ENCODE measurements around the gene SPRR2F.
"Not testable (repeated sequence)": the region's sequence is repeated elsewhere in the genome, so short reads cannot be mapped to it uniquely, and the experiment has no call there.

Gene SPRR2F, protein sequence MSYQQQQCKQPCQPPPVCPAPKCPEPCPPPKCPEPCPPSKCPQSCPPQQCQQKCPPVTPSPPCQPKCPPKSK

DNA sequence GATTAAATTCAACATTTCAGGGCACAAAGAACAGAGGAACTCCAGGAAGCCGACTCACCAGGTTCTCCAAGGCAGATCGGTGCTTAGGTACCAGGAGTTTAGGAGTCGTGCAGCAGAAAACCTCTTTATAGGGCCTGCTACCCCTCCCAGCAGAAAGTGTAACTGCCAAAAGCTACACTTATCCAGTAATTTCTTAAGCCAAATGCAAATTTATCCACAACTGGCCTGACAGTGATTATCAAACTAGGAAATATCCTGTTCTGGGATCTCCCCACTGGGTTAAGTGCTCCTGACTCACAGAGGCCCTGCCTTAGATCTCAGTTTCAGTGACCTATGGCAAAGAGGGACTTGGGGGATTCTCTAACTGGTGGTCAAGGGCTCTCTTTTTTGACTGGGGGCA, at the start of gene SPRR2F:
Gene SPRR2F (minus strand): TSS at position 101 of the 400 bp plus-strand sequence. CDS start 783 bp downstream, outside the sequence.
- no peak for DNase-seq (ENCODE audit: low read depth)

DNA sequence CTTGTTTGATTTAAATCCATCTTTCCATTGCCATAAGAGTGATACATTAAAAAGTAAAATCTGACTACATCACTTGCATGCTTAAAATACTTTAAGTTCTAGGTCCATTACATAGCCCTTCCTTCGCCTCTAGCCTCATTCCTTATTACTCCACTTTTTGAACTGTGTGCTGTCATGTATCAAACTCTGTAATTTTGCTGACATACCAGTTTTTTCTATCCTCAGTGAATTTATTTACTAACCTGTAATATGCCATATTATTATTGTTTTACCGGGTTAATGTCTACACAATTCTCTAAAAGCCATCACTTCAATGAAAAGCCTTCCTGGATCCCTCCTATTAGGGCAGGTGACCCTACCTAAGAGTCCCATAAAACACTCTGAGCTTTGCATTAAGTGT, 42.2 kb upstream of the SPRR2F start:
- no peak for DNase-seq (ENCODE audit: low read depth)

DNA sequence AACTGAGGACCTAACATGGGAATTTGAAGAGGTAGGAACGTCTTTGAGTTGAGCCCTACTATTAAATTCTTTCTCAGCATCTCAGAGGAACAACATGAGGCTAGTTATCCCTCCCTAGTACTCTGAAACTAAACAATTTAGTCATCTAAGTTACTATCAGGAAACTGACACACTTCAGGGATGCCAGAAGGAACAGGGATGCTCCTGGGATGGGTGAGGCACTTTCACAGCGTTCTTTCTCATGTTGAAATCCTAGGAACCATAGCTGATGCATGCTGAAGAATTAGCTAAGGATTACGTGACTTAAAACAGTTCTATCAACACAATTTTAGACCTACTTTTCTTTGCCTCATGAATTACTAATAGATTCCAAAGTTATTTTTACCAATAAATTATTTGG, 39.2 kb upstream of the SPRR2F start:
- no peak for DNase-seq (ENCODE audit: low read depth)

DNA sequence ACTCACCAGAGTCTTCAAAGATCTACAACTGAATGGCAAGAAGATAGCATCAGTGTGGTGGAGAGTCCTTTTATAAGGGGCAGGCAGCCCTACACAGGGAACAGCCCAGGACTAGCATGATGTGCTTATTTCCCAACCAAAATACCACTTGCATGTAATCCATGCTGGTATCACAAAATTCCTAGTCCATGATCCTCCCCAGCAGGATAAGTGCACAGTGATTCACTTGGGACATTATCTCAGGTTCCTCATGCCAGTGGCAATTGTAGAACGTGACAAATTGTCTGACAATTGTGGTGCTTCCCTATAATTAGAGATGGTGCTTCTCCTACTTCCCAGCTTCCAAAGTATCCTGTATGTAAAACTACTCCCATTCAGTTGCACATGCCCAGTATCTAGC, 37.5 kb upstream of the SPRR2F start, which contains the start of gene SPRR2G:
Gene SPRR2G (minus strand): TSS at position 45 of the 400 bp plus-strand sequence. CDS start 780 bp downstream, outside the sequence.
- DNase-seq (ENCODE audit: low read depth) = no peak

DNA sequence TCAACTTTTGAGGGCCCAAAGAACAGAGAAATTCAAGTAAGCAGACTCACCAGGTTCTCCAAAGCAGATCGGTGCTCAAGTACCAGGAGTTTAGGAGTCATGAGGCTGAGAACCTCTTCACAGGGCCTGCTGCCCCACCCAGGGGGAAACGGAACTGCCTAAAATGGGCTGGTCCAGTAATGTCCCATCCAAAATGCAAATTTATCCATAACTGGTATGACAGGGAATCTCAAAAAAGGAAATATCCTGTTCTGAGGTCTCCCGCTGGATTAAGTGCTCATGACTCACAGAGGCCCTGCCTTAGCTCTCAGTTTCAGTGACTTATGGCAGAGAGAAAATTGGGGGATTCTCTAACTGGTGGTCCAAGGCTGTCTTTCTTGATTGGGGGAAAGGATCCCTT, 28.1 kb upstream of the SPRR2F start:
- DNase-seq (ENCODE audit: low read depth) = no peak

DNA sequence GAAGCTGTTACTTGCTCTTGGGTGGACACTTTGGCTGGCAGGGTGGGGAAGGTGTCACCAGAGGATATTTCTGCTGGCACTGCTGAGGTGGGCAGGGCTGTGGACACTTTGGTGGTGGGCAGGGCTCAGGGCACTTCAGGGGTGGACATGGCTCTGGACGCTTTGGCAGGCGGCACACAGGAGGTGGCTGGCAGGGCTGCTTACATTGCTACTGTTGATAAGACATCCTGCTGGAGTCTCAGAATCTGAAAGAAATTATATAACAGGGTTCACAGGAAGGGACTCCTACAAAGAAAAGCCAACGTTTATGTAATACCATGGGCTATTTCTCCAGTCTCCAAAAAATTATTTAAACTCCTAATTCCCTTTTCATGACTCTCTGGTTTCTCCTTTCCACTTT, 27.2 kb upstream of the SPRR2F start:
- DNase-seq (ENCODE audit: low read depth) = no peak

DNA sequence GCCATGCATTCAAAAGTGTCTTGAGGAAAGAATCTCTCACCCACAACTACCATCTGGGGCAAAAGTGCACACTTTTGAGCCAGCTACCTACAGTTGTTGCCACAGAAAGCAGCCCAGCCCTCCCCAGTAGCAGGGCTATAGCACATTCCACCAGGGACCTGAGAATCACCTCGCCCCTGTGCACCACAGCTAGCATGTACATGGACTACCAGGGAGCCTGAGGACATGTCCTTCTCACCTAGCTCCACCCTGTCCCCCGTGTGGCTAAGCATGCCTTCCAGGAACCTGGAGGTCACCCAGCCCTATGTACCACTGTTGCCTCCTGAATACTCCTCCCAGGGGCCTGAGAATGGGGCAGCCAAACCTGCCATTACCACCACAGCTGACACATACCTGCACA, 20.4 kb upstream of the SPRR2F start:
- no peak for DNase-seq (ENCODE audit: low read depth)

DNA sequence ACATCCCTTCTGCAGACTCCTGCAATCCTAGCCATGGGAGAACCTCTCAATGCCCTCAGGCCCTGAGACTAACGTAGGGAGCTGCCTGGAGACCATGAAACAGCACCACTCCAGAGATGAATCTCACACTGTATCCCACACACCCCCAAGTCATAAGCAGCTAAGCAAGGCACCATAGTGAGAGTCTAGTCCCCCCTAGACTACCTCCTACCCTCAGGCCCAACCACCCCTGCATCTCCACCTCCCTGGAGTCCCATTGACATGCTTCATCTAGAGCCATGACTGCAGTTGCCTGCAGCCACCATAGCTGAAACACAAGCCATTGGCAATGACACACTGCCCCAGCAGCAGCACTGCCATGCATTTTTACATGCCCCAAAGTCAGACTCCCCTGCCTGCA, 20.0 kb upstream of the SPRR2F start:
- DNase-seq (ENCODE audit: low read depth) = no peak

DNA sequence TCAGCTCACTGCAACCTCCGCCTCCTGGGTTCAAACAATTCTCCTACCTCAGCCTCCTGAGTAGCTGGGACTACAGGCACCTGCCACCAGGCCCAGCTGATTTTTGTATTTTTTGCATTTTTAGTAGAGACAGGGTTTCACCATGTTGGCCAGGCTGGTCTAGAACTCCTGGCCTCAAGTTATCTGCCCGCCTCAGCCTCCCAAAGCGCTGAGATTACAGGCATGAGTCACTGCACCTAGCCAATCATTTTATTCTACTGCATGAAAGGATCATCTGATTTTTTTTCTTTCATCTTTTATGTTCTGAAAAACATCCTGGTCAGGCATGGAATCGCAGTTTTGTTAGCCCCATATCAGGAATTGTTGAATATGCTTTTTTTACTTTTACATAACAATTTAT, 15.4 kb upstream of the SPRR2F start:
- not testable (repeated sequence) for DNase-seq (ENCODE audit: low read depth)

DNA sequence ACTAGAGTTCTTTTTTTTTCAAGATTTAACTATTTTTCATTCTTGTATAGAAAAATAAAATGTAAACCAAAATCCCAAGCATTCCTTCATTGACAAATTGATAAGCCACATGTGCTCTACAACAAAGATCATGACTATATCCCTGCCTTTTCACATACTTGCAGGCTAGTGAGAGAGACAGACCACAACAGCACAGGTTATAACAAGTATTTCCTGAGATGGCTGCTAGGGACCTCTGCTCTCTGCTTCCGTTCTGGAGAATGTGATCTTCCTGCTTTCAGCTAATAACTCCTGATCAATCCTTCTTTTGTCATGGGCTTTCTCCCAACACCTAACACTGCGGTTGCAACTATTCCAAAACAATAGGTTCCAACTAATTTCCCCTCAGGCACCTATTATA, 14.0 kb upstream of the SPRR2F start:
- no peak for DNase-seq (ENCODE audit: low read depth)

DNA sequence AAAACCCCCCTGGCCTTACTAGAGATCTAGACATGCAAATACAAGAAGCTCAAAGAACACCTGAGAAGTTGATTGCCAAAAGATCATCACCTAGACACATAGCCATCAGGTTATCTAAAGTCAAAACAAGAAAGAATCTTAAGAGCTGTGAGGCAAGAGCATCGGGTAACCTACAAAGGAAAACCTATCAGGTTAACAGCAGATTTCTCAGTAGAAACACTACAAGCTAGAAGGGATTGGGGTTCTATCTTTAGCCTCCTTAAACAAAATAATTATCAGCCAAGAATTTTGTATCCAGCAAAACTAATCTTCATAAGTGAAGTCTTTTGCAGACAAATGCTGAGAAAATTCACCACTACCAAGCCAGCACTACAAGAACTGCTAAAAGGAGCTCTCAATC, 12.2 kb upstream of the SPRR2F start:
- no peak for DNase-seq (ENCODE audit: low read depth)

DNA sequence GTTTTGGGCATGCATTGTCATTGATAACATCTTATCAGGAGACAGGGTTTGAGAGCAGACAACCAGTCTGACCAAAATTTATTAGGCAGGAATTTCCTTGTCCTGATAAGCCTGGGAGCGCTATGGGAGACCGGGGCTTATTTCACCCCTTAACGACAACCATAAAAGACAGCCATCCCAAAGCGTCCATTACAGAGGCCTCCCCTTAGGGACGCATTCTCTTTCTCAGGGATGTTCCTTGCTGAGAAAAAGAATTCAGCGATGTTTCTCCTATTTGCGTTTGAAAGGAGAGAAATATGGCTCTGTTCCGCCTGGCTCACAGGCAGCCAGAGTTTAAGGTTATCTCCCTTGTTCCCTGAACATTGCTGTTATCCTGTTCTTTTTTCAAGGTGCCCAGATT, 10.5 kb upstream of the SPRR2F start:
- DNase-seq (ENCODE audit: low read depth) = not testable (repeated sequence)

DNA sequence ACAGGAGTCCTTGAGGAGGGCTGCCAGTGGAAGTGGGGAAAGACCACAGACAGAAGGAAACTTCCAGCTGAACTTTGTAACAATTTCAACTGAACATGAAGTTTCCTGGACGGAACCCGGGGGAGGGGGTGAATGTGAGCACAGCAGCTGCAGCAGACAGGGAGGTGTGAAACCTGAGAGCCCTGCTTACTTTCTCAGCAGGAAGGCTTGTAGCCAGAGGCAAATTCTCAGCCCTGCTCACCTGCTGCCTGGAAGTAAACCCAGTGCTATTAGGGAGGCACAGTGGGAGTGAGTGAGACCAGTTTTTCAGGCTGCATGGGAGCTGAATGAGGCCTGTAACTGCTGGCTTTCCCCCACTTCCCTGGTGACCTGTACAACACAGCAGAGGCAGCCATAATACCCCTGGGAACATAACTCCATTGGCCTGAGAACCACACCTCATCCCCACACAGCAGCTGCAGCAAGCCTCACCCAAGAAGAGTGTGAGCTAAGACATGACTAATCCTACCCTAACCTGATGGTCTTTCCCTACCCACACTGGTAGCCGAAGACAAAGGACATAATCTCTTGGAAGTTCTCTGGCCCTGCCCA, 9.6 kb upstream of the SPRR2F start:
- DNase-seq (ENCODE audit: low read depth) = no peak

DNA sequence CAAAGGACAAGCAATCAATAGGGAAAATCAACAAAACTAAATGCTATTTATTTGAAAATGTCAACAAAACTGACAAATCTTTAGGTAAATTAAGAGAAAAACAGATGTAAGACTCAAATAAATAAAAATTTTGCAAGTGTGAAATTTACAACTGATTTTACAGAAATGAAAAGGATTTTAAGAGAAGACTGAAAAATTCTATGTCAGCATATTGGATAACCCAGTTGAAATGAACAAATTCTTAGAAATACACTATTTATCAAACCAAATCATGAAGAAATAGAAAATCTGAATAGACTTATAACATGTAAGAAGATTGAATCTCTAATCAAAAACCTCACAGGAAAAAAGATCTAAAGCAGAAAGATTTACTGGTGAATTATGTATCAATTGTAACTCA, 7.6 kb upstream of the SPRR2F start:
- no peak for DNase-seq (ENCODE audit: low read depth)

DNA sequence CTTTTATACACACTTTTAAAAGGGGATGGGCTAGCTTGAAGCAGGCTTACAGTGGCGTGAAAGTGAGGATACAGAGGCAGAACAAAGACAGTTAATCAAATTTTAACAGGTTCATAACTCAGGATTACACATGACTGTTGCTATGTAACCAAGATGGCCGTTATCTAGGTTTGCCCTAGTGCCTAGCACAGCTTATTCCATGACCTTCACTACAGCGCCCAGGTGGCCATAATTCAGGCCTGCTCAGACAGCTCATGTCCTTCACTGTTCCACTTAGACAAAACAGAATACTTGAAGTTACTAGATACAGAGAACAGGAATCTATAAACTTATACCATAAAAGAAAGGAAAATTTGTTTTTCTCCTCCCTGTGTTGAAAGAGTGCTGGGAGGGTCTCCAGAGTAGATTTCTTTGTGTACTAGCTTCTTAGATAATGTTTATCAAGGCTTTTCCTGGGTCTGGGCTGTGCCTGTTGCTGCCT, 6.2 kb upstream of the SPRR2F start:
- DNase-seq (ENCODE audit: low read depth) = no peak

DNA sequence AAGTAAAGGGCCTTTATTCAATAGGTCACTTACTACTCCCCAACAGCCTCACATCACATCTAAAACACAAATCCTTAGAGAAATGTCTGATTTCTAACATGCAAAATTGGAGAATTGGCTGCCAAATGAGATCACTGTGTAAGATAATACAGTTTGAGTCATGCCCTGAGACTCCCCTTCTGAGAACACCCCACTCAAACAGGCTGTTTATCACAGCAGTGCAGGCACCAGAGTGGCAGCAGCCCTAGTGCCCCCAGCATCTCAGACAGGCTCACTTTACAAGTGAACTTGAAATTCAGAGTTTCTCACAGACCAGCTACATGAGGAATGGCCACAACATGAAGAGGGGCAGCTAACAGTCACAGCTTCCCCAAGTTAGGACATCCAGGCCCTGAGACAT, 1.9 kb upstream of the SPRR2F start:
- not testable (repeated sequence) for DNase-seq (ENCODE audit: low read depth)

DNA sequence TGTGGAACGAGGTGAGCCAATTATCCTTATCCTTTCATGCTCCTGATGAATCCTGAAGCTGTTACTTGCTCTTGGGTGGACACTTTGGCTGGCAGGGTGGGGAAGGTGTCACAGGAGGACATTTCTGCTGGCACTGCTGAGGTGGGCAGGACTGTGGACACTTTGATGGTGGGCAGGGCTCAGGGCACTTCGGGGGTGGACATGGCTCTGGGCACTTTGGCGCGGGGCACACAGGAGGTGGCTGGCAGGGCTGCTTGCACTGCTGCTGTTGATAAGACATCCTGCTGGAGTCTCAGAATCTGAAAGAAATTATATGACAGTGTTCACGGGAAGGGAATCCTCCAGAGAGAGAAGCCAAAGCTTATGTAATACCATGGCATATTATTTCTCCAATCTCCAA, 862 bp downstream of the SPRR2F start:
- DNase-seq (ENCODE audit: low read depth) = not testable (repeated sequence)

DNA sequence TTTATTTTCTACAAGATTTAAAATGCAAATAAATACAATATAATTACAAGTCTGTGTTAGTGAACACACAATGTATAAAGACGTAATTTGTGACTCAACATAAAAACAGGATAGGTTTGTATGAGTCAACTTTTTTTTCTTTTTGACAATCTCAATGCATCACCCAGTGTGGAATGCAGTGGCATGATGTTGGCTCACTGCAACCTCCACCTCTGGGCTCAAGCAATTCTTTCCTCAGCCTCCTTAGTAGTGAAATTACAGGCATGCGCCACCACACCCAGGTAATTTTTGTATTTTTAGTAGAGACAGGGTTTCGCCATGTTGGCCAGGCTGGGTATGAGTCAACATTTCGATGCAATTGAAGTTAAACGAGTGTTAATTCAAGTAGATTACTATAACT, 13.1 kb downstream of the SPRR2F start:
- peak; percentile 90 for DNase-seq (ENCODE audit: low read depth)

DNA sequence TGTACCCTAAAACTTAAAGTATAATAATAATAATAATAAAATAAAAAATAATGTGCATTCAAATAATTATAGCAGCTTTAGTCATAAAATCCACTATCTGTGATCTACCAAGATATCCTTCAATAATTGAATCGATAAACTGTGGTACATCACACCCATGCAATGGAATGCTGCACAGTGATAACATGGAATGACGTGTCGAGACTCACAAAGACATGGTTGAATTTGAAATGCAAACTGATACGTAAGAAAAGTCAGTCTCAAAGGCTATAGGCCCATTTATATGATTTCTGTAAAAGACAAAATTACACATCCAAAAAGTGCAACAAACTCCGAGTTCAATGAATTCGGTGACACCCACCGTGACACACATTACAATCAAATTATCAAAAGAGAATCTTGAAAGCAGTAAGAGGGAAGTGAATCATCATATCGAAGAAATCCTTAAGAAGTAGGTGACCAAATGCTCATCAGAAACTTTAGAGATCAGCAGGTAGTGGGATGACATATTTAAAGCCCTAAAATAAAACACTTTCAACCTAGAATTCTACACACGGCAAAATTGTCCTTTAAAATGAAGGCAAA, 13.8 kb downstream of the SPRR2F start:
- peak; percentile 10 for DNase-seq (ENCODE audit: low read depth)

DNA sequence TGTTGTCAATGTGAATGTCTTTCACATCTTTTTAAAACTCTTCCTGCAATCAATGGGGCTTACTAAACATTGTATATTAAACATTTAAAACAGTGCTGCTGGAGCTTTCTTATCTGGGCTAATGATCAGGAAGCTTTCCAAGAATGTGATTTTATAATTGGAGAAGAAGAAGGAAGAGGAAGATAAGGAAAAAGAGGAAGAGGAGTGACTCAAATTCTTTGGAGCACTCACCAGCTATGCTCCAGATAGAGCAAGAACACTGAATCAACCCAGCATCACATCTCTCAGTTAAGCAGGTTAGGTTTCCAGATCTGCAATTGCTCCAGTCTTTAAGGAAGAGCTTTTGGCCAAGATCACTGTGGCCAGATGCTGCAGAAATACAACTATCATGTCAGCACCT, 17.6 kb downstream of the SPRR2F start:
- DNase-seq (ENCODE audit: low read depth) = no peak

DNA sequence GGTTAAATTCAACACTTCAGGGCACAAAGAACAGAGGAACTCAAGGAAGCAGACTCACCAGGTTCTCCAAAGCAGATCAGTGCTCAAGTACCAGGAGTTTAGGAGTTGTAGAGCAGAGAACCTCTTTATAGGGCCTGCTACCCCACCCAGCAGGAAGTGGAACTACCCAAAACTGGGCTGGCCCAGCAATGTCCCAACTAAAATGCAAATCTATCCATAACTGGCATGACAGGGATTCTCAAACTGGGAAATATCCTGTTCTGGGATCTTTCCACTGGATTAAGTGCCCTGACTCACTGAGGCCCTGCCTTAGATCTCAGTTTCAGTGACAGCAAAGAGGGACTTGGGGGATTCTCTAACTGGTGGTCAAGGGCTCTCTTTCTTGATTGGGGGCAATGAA, 18.9 kb downstream of the SPRR2F start, which contains the start of gene SPRR2E:
Gene SPRR2E (minus strand): TSS at position 101 of the 400 bp plus-strand sequence. CDS start 775 bp downstream, outside the sequence.
- no peak for DNase-seq (ENCODE audit: low read depth)

DNA sequence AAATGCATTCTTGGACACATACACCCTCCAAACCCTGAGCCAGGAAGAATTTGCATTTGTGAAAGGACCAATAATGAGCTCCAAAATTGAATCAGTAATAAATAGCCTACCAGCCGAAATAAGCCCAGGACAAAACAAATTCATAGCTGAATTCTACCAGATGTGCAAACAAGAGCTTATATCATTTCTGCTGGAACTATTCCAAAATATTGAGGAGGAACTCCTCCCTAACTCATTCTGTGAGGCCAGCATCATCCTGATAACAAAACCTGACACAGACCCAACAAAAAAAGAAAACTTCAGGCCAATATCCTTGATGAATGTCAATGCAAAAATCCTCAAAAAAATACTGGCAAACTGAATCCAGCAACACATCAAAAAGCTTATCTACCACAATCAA, 25.7 kb downstream of the SPRR2F start:
- DNase-seq (ENCODE audit: low read depth) = no peak

DNA sequence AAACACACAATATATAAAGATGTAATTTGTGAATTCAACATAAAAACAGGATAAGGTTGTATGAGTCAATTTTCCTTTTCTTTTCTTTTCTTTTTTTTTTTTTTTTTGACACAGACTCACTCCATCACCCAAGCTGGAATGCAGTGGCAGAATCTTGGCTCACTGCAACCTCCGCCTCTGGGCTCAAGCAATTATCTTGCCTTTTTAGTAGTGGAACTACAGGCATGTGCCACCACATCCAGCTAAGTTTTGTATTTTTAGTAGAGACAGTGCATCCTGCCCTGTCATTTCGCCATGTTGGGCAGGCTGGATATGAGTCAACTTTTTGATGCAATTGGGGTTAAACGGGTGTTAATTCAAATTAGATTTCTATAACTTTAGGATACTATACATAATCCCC, 31.6 kb downstream of the SPRR2F start:
- DNase-seq (ENCODE audit: low read depth) = no peak

All from ELR (cell line).